Prostate gland (tissue), 2 donors: ENCODE measurements around the gene ZC3H8.

Source experiments
- POLR2A ChIP-seq: fragments of 450-650 bp; IDR thresholded peaks from one replicate; pipeline ENCODE4 v1.6.1; 2016; ENCODE audit warnings: antibody characterized with exemption, mild to moderate bottlenecking
- POLR2AphosphoS5 ChIP-seq: sonication (generic); formaldehyde crosslinking; IDR thresholded peaks from one replicate; pipeline ENCODE4 v1.6.1; 2017; ENCODE audit warnings: antibody characterized with exemption
- TF ChIP-seq, protein P1 (sequence below), 4 experiments: fragments of 200-600 bp in 2 of 4; fragments of 450-650 bp in 2 of 4; sonication (generic) in 2 of 4; IDR thresholded peaks; 1 replicate in 3 of 4; 2 replicates in 1 of 4; pipeline ENCODE4 v1.5.1; 2016 to 2019; ENCODE audit warnings: antibody characterized with exemption in 4 of 4, mild to moderate bottlenecking in 2 of 4, moderate library complexity in 2 of 4

- TF ChIP-seq, protein P1, sequence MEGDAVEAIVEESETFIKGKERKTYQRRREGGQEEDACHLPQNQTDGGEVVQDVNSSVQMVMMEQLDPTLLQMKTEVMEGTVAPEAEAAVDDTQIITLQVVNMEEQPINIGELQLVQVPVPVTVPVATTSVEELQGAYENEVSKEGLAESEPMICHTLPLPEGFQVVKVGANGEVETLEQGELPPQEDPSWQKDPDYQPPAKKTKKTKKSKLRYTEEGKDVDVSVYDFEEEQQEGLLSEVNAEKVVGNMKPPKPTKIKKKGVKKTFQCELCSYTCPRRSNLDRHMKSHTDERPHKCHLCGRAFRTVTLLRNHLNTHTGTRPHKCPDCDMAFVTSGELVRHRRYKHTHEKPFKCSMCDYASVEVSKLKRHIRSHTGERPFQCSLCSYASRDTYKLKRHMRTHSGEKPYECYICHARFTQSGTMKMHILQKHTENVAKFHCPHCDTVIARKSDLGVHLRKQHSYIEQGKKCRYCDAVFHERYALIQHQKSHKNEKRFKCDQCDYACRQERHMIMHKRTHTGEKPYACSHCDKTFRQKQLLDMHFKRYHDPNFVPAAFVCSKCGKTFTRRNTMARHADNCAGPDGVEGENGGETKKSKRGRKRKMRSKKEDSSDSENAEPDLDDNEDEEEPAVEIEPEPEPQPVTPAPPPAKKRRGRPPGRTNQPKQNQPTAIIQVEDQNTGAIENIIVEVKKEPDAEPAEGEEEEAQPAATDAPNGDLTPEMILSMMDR (IDR thresholded peaks at IDR 0.05): no peak
- TF ChIP-seq POLR2AphosphoS5: no peak
- no peak for TF ChIP-seq POLR2A
Measured at GRCh38 chr2:112162956-112163355, 91.9 kb downstream of the ZC3H8 start.
